GM23338 (cell line): Measurements from ENCODE around the gene SMARCA2. TPM values are rescaled to one million over a fixed set of nuclear protein-coding genes. Genes with fewer than 3 reads are reported as not detected.
A peak's percentile ranks its signal among the peaks of the same experiment; 100 is the strongest.

ENCODE experiments used
- ATAC-seq: fragments of 200-7000 bp; cut with Tn5 transposase; 3 replicates; pipeline ENCODE4 v1.9.1; 2020
- DNase-seq: peaks from one replicate; pipeline ENCODE4 v3.0.0-alpha.2; 2015; ENCODE audit warnings: low spot score
- H2AFZ ChIP-seq: fragments of 200-600 bp; sonication (generic); 2 replicates; pipeline ENCODE4 v1.8.0; 2016; ENCODE audit warnings: antibody characterized with exemption, mild to moderate bottlenecking, moderate library complexity
- H3F3A ChIP-seq: fragments of 200-600 bp; sonication (generic); replicated peaks from 2 replicates; pipeline ENCODE4 v1.8.0; 2017; ENCODE audit warnings: antibody characterized with exemption, mixed run types, low read depth
- H3K27ac ChIP-seq: fragments of 200-600 bp; sonication (generic); 2 replicates; pipeline ENCODE4 v1.6.1; 2016; ENCODE audit warnings: low read depth
- H3K27me3 ChIP-seq: fragments of 200-600 bp; sonication (generic); 2 replicates; pipeline ENCODE4 v1.8.0; 2016; ENCODE audit warnings: mild to moderate bottlenecking, mixed run types, moderate library complexity; ENCODE audit not compliant: insufficient read depth
- H3K36me3 ChIP-seq: fragments of 200-600 bp; sonication (generic); 2 replicates; pipeline ENCODE4 v1.8.0; 2016; ENCODE audit warnings: mild to moderate bottlenecking; ENCODE audit not compliant: insufficient read depth
- H3K4me1 ChIP-seq: fragments of 200-600 bp; sonication (generic); 2 replicates; pipeline ENCODE4 v1.8.0; 2016; ENCODE audit warnings: mild to moderate bottlenecking, moderate library complexity; ENCODE audit not compliant: insufficient read depth
- H3K4me2 ChIP-seq: fragments of 200-600 bp; sonication (generic); 2 replicates; pipeline ENCODE4 v1.7.1; 2017; ENCODE audit warnings: mixed run types
- H3K4me3 ChIP-seq: fragments of 200-600 bp; sonication (generic); 2 replicates; pipeline ENCODE4 v1.6.1; 2016; ENCODE audit warnings: mixed run types
- H3K79me2 ChIP-seq: fragments of 200-600 bp; sonication (generic); replicated peaks from 2 replicates; pipeline ENCODE4 v1.8.0; 2017; ENCODE audit warnings: mild to moderate bottlenecking; ENCODE audit not compliant: insufficient read depth
- H3K9me2 ChIP-seq: fragments of 200-600 bp; sonication (generic); 2 replicates; pipeline ENCODE4 v1.8.0; 2017; ENCODE audit not compliant: insufficient read depth
- H4K20me1 ChIP-seq: fragments of 200-600 bp; sonication (generic); replicated peaks from 2 replicates; pipeline ENCODE4 v1.8.0; 2017; ENCODE audit warnings: mild to moderate bottlenecking; ENCODE audit not compliant: insufficient read depth
- H3K27ac Mint-ChIP-seq: 2 replicates; pipeline ENCODE4 v1.8.0; 2020; ENCODE audit warnings: inconsistent platforms, mild to moderate bottlenecking, moderate library complexity, mixed read lengths
- H3K27me3 Mint-ChIP-seq: 3 replicates; pipeline ENCODE4 v1.8.0; 2022; ENCODE audit warnings: low read depth, mild to moderate bottlenecking, moderate library complexity, mixed read lengths, inconsistent platforms; ENCODE audit not compliant: insufficient read depth, poor library complexity
- H3K36me3 Mint-ChIP-seq: 3 replicates; pipeline ENCODE4 v1.8.0; 2021; ENCODE audit warnings: low read depth, mild to moderate bottlenecking, inconsistent platforms, moderate library complexity, mixed read lengths
- H3K4me1 Mint-ChIP-seq: 3 replicates; pipeline ENCODE4 v1.8.0; 2020; ENCODE audit warnings: mild to moderate bottlenecking, inconsistent platforms, mixed read lengths
- H3K4me3 Mint-ChIP-seq: 3 replicates; pipeline ENCODE4 v1.8.0; 2021; ENCODE audit warnings: moderate library complexity, mild to moderate bottlenecking, inconsistent platforms, mixed read lengths
- H3K9me3 Mint-ChIP-seq: 3 replicates; pipeline ENCODE4 v1.8.0; 2020; ENCODE audit warnings: moderate library complexity, mild to moderate bottlenecking, inconsistent platforms, mixed read lengths
- CREB1 ChIP-seq: fragments of 250-450 bp; sonication (Bioruptor Pico); IDR thresholded peaks from 2 replicates; pipeline ENCODE4 v1.5.0; 2020; ENCODE audit warnings: low read depth, mild to moderate bottlenecking, moderate library complexity
- EZH2phosphoT487 ChIP-seq: fragments of 200-600 bp; sonication (generic); IDR thresholded peaks from one replicate; pipeline ENCODE4 v1.8.1; 2018; ENCODE audit warnings: antibody characterized with exemption; ENCODE audit not compliant: unreplicated experiment
- JUNB ChIP-seq: IDR thresholded peaks from one replicate; pipeline ENCODE4 v1.6.1; 2016; ENCODE audit warnings: antibody characterized with exemption; ENCODE audit not compliant: unreplicated experiment
- POLR2AphosphoS5 ChIP-seq: IDR thresholded peaks from 2 replicates; pipeline ENCODE4 v1.6.1; 2016; ENCODE audit warnings: antibody characterized with exemption, low read depth
- ZNF114 ChIP-seq: fragments of 250-450 bp; sonication (Bioruptor Pico); IDR thresholded peaks from 2 replicates; pipeline ENCODE4 v1.5.0; 2020; ENCODE audit warnings: mild to moderate bottlenecking, moderate library complexity
- polyA plus RNA-seq: library from polyadenylated mRNA; unstranded; fragments of >200 nt; fragmentation: Nextera tagmentation; extraction: Ambion mirVana; gene quantifications from 2 replicates; pipeline ENCODE4 v1.2.1, GENCODE V29; 2016
- total RNA-seq: library from RNA; depleted of rRNA; stranded (reverse); fragments of >200 nt; shearing (Covaris generic); gene quantifications from 2 replicates; pipeline ENCODE4 v1.2.3, GENCODE V29; 2014
- TF ChIP-seq, protein P1 (sequence below): IDR thresholded peaks from 2 replicates; pipeline ENCODE4 v1.6.1; 2016; ENCODE audit warnings: antibody characterized with exemption
- TF ChIP-seq, protein P2 (sequence below): IDR thresholded peaks from one replicate; pipeline ENCODE4 v1.6.1; 2018; ENCODE audit warnings: antibody characterized with exemption; ENCODE audit not compliant: unreplicated experiment

SMARCA2 gene
- total and polyA plus RNA-seq, 2 experiments from 2014 or later, result 21.7 to 21.9 TPM

DNA sequence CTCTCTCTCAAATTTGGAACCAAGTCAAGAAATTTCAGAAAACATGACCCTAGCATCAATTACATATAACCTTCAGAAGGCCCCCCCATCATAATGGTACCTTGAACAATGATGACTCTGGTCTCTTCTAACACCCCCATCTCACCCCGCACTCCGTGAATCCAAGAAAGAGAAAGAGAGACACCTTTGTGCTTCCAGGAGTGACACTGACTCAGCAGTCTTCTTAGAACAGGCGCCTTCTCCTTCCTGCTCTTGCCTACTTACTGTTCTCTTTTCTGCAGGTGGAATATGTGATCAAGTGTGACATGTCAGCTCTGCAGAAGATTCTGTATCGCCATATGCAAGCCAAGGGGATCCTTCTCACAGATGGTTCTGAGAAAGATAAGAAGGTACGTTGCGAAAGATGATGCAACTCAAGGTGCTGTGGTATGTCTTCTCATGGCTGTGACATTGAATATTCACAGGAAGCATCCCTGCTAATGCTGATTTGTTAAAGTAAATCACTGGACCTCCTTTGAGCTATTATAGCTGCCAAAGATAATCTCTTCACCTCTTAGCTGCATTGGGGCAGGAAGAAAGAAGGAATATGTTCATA is 81.3 kb downstream of the SMARCA2 start:
- ATAC-seq (no peak), DNase-seq (no peak)
- H3F3A ChIP-seq, result no peaks in the 10 kb centered on the region
- H3K79me2 ChIP-seq, result no peaks in the 10 kb centered on the region
- no peaks in the 10 kb centered on the region; the same call in 1 of the 2 replicates for H3K4me1 ChIP-seq
- TF ChIP-seq CREB1 (CRISPR knock-in tag) (no peak), POLR2AphosphoS5 (no peak), ZNF114 (no peak)
- TF ChIP-seq, protein P1, sequence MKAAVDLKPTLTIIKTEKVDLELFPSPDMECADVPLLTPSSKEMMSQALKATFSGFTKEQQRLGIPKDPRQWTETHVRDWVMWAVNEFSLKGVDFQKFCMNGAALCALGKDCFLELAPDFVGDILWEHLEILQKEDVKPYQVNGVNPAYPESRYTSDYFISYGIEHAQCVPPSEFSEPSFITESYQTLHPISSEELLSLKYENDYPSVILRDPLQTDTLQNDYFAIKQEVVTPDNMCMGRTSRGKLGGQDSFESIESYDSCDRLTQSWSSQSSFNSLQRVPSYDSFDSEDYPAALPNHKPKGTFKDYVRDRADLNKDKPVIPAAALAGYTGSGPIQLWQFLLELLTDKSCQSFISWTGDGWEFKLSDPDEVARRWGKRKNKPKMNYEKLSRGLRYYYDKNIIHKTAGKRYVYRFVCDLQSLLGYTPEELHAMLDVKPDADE, result no peak
- H3K36me3 Mint-ChIP-seq, result no peaks in the 10 kb centered on the region
- H3K9me3 Mint-ChIP-seq, result no peaks in the 10 kb centered on the region
- no peak overlapping the region for H2AFZ ChIP-seq
- H3K27me3 Mint-ChIP-seq, result peaks cover 9% of the 10 kb centered on the region
- no peak overlapping the region for H3K4me3 ChIP-seq
- H3K27ac ChIP-seq, result no peak overlapping the region
- H3K4me3 Mint-ChIP-seq, result no peak overlapping the region
- H3K27me3 ChIP-seq, result no peaks in the 10 kb centered on the region
- H3K36me3 ChIP-seq, result no peaks in the 10 kb centered on the region
- no peaks in the 10 kb centered on the region for H3K9me2 ChIP-seq
- H3K4me1 Mint-ChIP-seq, result peaks cover 14% of the 10 kb centered on the region; the same call in 2 of the 3 replicates
- H4K20me1 ChIP-seq, result no peaks in the 10 kb centered on the region
- no peak overlapping the region for H3K4me2 ChIP-seq
- peak overlapping the region; percentile 83 for H3K27ac Mint-ChIP-seq

DNA sequence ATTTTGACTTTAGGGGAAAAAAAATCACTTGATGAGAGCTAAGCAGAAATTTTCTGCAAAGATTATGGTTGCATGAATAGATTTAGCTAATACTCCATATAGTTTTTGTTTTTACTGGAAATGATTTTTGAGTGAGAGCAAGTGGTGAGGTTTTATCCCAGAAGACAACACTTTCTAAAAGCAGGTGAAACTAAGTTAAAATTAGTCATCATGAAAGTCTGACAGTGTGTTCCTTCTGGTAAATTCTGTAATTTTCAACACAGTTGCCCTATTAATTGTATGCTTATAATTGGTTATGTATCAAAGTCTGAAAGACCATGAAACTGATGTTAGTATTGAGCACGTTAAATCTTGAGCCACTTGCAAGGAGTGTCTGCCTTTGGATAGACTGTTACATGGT is 91.5 kb downstream of the SMARCA2 start:
- ATAC-seq, result no peak

More for the DNA sequence above, 91.5 kb downstream of the SMARCA2 start:
- Mint-ChIP-seq H3K36me3 (no peaks in the 10 kb centered on the region), H3K4me1 (peaks cover 13% of the 10 kb centered on the region; the same call in 2 of the 3 replicates), H3K27ac (no peak overlapping the region), H3K4me3 (no peak overlapping the region), H3K27me3 (no peaks in the 10 kb centered on the region), H3K9me3 (no peaks in the 10 kb centered on the region)
- no peak overlapping the region for H3K4me3 ChIP-seq
- no peak overlapping the region for H2AFZ ChIP-seq
- H3K4me2 ChIP-seq, result no peak overlapping the region
- H3K4me1 ChIP-seq, result peaks cover 7% of the 10 kb centered on the region; the same call in 1 of the 2 replicates
- no peaks in the 10 kb centered on the region for H4K20me1 ChIP-seq
- H3K9me2 ChIP-seq, result no peaks in the 10 kb centered on the region
- no peaks in the 10 kb centered on the region for H3F3A ChIP-seq
- no peak for DNase-seq
- no peaks in the 10 kb centered on the region for H3K36me3 ChIP-seq
- TF ChIP-seq EZH2phosphoT487 (no peak), JUNB (no peak), ZNF114 (no peak)
- TF ChIP-seq, protein P2, sequence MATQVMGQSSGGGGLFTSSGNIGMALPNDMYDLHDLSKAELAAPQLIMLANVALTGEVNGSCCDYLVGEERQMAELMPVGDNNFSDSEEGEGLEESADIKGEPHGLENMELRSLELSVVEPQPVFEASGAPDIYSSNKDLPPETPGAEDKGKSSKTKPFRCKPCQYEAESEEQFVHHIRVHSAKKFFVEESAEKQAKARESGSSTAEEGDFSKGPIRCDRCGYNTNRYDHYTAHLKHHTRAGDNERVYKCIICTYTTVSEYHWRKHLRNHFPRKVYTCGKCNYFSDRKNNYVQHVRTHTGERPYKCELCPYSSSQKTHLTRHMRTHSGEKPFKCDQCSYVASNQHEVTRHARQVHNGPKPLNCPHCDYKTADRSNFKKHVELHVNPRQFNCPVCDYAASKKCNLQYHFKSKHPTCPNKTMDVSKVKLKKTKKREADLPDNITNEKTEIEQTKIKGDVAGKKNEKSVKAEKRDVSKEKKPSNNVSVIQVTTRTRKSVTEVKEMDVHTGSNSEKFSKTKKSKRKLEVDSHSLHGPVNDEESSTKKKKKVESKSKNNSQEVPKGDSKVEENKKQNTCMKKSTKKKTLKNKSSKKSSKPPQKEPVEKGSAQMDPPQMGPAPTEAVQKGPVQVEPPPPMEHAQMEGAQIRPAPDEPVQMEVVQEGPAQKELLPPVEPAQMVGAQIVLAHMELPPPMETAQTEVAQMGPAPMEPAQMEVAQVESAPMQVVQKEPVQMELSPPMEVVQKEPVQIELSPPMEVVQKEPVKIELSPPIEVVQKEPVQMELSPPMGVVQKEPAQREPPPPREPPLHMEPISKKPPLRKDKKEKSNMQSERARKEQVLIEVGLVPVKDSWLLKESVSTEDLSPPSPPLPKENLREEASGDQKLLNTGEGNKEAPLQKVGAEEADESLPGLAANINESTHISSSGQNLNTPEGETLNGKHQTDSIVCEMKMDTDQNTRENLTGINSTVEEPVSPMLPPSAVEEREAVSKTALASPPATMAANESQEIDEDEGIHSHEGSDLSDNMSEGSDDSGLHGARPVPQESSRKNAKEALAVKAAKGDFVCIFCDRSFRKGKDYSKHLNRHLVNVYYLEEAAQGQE, result no peak
- no peaks in the 10 kb centered on the region for H3K79me2 ChIP-seq
- no peaks in the 10 kb centered on the region for H3K27me3 ChIP-seq
- no peak overlapping the region for H3K27ac ChIP-seq
